RKO (cell line): Measurements from ENCODE around the gene CEP55.

Experiments used
- DNase-seq: peaks from one replicate; pipeline ENCODE4 v3.0.0-alpha.2; 2016; ENCODE audit warnings: low spot score

Gene CEP55

GRCh38 chr10:93566435-93567276 lies 70.2 kb downstream of the CEP55 start, which contains the start of gene FFAR4:
Gene FFAR4, plus strand, starts transcription at chr10:93566665. Its CDS starts 56 bp downstream, at chr10:93566721.
- DNase-seq, result no peak

GRCh38 chr10:93567277-93568104 lies 71.1 kb downstream of the CEP55 start:
- no peak for DNase-seq

- DNase-seq, result no peak
These were observed 71.6 kb downstream of the CEP55 start for GRCh38 chr10:93568105-93568390.

- no peak for DNase-seq
These were observed 74.0 kb downstream of the CEP55 start for GRCh38 chr10:93570383-93570782.

GRCh38 chr10:93572606-93573005 lies 76.2 kb downstream of the CEP55 start:
- DNase-seq, result no peak

- DNase-seq, result no peak
These were observed 76.9 kb downstream of the CEP55 start for GRCh38 chr10:93573051-93573909.

GRCh38 chr10:93573924-93574323 lies 77.5 kb downstream of the CEP55 start:
- DNase-seq, result no peak

GRCh38 chr10:93576888-93577287 lies 80.5 kb downstream of the CEP55 start:
- no peak for DNase-seq

- DNase-seq, result no peak
These were observed 81.2 kb downstream of the CEP55 start for GRCh38 chr10:93577565-93577964.
